Gastroesophageal sphincter (tissue), 3 donors: ENCODE results near the gene UTS2B.

ENCODE experiments used
- CTCF ChIP-seq, 4 experiments: fragments of 200-600 bp in 2 of 4; fragments of 450-650 bp in 2 of 4; sonication (generic) in 1 of 4; IDR thresholded peaks; one replicate each; pipeline ENCODE4 v1.5.1; 2017 to 2019; ENCODE audit warnings: antibody characterized with exemption in 4 of 4, mild to moderate bottlenecking in 2 of 4, moderate library complexity in 2 of 4
- EP300 ChIP-seq: sonication (generic); formaldehyde crosslinking; IDR thresholded peaks from one replicate; pipeline ENCODE4 v1.6.1; 2017; ENCODE audit warnings: antibody characterized with exemption, mild to moderate bottlenecking
- POLR2A ChIP-seq, 2 donors: fragments of 450-650 bp; IDR thresholded peaks; one replicate each; pipeline ENCODE4 v1.6.1; 2017; ENCODE audit warnings: antibody characterized with exemption in 2 of 2, mild to moderate bottlenecking in 2 of 2, moderate library complexity in 1 of 2
- POLR2AphosphoS5 ChIP-seq: sonication (generic); formaldehyde crosslinking; IDR thresholded peaks from one replicate; pipeline ENCODE4 v1.6.1; 2017; ENCODE audit warnings: antibody characterized with exemption

GRCh38 chr3:191373327-191373726 is 43.0 kb upstream of the UTS2B start:
- TF ChIP-seq POLR2AphosphoS5 (no peak), POLR2A (IDR thresholded peaks at IDR 0.05) (no peak), CTCF (IDR thresholded peaks at IDR 0.05) (no peak), EP300 (no peak)
